Measurements from ENCODE around the gene GRIK4. TPM values are rescaled to one million over a fixed set of nuclear protein-coding genes. Genes with fewer than 3 reads are reported as not detected.

GRIK4 gene
- polyA plus RNA-seq, 1 experiment: not detected

- no peak for DNase-seq (ENCODE audit: low read depth)
- Histone ChIP-seq H3K27me3 (ENCODE audit: control insufficient read depth, insufficient read depth, low read length) (no peaks in the 10 kb centered on the region), H3K4me3 (ENCODE audit: low read depth, low read length) (no peak overlapping the region), H3K36me3 (ENCODE audit: control insufficient read depth, insufficient read depth, low read length) (no peaks in the 10 kb centered on the region)
- ChIA-PET POLR2A (no interaction called here), CTCF (interaction anchor here (0.9 kb wide), 1 partner anchor 15 kb away, joined by 3 read pairs; no protein-coding TSS in a partner anchor)
- TF ChIP-seq CTCF (IDR thresholded peaks at IDR 0.05; ENCODE audit: insufficient read depth, low read depth, low read length): no peak
Measured at GRCh38 chr11:120914601-120915000, 403.1 kb downstream of the GRIK4 start.

DNA sequence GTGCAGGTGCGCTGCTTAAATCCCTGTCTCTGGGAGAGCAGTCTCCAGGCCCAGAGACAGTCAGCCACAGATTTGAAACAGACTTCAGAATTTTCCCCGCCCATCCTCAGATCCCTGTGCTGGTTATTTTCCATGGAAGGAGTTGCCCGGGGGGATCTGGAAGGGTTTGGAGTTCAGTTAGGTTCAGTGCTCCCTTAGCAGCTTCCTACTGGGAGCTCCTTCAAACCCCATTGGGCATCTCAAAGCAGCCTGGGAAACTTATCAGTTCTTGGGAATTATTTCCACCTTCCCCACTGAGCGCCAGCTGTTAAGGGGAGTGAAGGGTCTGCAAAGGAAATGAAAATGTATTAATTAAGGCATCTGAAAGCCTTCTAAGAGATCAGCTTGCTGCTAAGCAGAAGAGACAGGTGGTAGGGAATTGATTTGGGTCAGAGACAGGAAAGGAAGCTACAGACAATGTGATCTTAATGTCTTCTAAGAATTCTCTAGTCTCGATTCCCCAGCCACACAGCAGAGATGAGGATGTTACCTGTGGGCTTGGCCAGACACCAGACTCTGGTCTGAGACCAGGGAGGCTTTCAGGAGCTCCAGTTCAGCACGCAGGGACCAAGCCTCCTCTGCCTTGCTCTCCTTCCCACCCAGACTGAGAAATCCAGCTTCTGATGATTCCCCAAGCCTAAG is 406.2 kb downstream of the GRIK4 start:
- DNase-seq (ENCODE audit: low read depth): no peak
- Histone ChIP-seq H3K27me3 (ENCODE audit: control insufficient read depth, insufficient read depth, low read length) (no peaks in the 10 kb centered on the region), H3K36me3 (ENCODE audit: control insufficient read depth, insufficient read depth, low read length) (no peaks in the 10 kb centered on the region), H3K4me3 (ENCODE audit: low read depth, low read length) (no peak overlapping the region)
- TF ChIP-seq CTCF (IDR thresholded peaks at IDR 0.05; ENCODE audit: insufficient read depth, low read depth, low read length): no peak
- CTCF ChIA-PET: no interaction called here
- POLR2A ChIA-PET: no interaction called here

- DNase-seq (ENCODE audit: low read depth): no peak
- TF ChIP-seq CTCF (IDR thresholded peaks at IDR 0.05; ENCODE audit: insufficient read depth, low read depth, low read length): no peak
- Histone ChIP-seq H3K4me3 (ENCODE audit: low read depth, low read length) (no peak overlapping the region), H3K27me3 (ENCODE audit: control insufficient read depth, insufficient read depth, low read length) (no peaks in the 10 kb centered on the region), H3K36me3 (ENCODE audit: control insufficient read depth, insufficient read depth, low read length) (no peaks in the 10 kb centered on the region)
- CTCF ChIA-PET: no interaction called here
- POLR2A ChIA-PET: no interaction called here
Measured at GRCh38 chr11:120918257-120918656, 406.7 kb downstream of the GRIK4 start.

GRCh38 chr11:120919045-120919444 is 407.5 kb downstream of the GRIK4 start:
- ChIA-PET POLR2A (no interaction called here), CTCF (interaction anchor here (1.0 kb wide), 1 partner anchor 14 kb away, joined by 3 read pairs; no protein-coding TSS in a partner anchor)
- TF ChIP-seq CTCF (IDR thresholded peaks at IDR 0.05; ENCODE audit: insufficient read depth, low read depth, low read length): no peak
- Histone ChIP-seq H3K4me3 (ENCODE audit: low read depth, low read length) (no peak overlapping the region), H3K36me3 (ENCODE audit: control insufficient read depth, insufficient read depth, low read length) (no peaks in the 10 kb centered on the region), H3K27me3 (ENCODE audit: control insufficient read depth, insufficient read depth, low read length) (no peaks in the 10 kb centered on the region)
- no peak for DNase-seq (ENCODE audit: low read depth)

GRCh38 chr11:120919566-120919965 is 408.0 kb downstream of the GRIK4 start:
- H3K36me3 ChIP-seq (ENCODE audit: control insufficient read depth, insufficient read depth, low read length): no peaks in the 10 kb centered on the region
- no peak for DNase-seq (ENCODE audit: low read depth)
- H3K4me3 ChIP-seq (ENCODE audit: low read depth, low read length): no peak overlapping the region
- ChIA-PET CTCF (interaction anchor here (1.0 kb wide), 1 partner anchor 13 kb away, joined by 3 read pairs; no protein-coding TSS in a partner anchor), POLR2A (no interaction called here)
- no peaks in the 10 kb centered on the region for H3K27me3 ChIP-seq (ENCODE audit: control insufficient read depth, insufficient read depth, low read length)
- TF ChIP-seq CTCF (IDR thresholded peaks at IDR 0.05; ENCODE audit: insufficient read depth, low read depth, low read length): no peak

Measured in BJ (cell line).